Measurements from ENCODE around the gene NAP1L3. TPM values are rescaled to one million over a fixed set of nuclear protein-coding genes. Genes with fewer than 3 reads are reported as not detected.
A peak's percentile ranks its signal among the peaks of the same experiment; 100 is the strongest.

The NAP1L3 gene, protein sequence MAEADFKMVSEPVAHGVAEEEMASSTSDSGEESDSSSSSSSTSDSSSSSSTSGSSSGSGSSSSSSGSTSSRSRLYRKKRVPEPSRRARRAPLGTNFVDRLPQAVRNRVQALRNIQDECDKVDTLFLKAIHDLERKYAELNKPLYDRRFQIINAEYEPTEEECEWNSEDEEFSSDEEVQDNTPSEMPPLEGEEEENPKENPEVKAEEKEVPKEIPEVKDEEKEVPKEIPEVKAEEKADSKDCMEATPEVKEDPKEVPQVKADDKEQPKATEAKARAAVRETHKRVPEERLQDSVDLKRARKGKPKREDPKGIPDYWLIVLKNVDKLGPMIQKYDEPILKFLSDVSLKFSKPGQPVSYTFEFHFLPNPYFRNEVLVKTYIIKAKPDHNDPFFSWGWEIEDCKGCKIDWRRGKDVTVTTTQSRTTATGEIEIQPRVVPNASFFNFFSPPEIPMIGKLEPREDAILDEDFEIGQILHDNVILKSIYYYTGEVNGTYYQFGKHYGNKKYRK
- polyA plus RNA-seq (ENCODE audit: insufficient read length in 4 of 4): 10 to 100 TPM; 13.8 to 19.3 (median 15.8) TPM

DNA sequence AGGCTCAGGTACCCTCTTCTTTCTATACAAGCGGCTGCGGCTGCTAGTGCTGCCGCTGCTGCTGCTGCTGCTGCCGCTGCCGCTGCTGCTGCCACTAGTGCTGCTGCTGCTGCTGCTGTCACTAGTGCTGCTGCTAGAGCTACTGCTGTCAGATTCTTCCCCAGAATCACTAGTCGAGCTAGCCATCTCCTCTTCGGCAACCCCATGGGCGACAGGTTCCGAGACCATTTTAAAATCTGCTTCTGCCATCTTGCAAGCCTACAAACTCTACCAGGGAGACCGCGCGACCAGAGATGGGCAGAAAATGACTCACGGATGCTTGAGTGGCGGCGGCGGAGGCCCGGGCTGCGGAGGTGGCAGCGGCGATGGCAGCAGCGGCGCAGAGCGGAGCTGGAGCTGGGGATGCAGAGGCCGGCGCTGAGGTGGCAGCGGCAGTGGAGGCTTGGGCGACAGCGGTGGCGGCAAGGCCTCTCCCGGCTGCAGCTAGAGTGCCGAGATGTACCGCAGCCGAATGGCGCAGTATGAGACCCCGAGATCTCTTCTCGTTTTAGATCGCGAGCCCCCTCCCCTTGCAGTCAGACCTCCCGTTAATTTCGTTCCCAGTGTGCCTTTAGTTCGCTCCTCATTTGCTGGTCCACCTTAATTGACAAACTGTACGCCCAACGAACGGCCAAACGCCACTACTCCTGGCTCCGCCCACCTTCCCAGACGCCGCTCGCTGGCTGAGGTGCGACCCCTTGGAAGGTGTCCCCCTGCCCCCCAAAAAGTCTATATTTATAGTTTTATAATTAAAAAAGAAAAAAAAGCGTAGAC is at the start of gene NAP1L3:
Gene NAP1L3, minus strand, starts transcription at position 523 of the 813 bp plus-strand sequence. Its CDS starts 274 bp downstream, at position 249.
- DNase-seq (ENCODE audit: low read depth in 4 of 4, low spot score in 3 of 4): peak; percentile 43 to 67 (median 57)

DNA sequence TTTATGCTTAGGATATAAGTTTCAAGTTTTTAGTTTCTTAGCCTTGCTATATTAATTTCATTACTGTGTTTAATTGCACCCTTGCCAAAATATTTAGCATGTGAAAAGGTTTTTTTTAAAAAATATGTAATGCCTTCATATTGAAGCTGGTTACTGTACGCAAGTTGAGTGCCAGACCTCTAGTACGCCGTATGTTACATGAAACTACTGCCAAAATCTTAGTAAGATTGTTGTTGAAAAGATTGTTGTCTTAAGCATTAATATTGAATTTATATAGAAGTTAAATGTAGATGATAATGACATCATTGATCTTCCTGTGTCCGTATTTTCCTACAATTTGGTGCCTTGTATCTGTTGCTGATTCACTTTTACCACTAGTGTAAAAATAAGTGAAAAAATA is 37.7 kb upstream of the NAP1L3 start:
- no peak for DNase-seq (ENCODE audit: low read depth in 4 of 4, low spot score in 3 of 4)

DNA sequence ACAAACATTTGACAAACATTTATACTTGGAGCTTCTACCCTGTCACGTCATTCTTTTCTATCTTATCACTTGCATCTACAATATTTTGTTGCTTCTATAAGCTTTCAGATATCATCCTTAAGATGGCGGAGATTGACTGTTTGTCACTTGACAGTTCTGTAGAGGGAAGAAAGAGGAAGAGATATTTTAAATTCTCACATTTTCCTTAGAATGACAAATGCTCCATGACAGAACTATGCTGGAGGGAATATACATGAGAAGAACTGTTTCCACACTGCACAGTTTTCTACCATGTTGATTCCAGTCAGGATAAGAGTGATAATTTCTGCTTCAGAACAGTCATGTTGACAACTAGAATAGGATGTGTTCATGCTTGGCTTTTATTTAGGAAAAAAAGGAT is 30.3 kb upstream of the NAP1L3 start:
- DNase-seq (ENCODE audit: low read depth in 4 of 4, low spot score in 3 of 4): no peak

DNA sequence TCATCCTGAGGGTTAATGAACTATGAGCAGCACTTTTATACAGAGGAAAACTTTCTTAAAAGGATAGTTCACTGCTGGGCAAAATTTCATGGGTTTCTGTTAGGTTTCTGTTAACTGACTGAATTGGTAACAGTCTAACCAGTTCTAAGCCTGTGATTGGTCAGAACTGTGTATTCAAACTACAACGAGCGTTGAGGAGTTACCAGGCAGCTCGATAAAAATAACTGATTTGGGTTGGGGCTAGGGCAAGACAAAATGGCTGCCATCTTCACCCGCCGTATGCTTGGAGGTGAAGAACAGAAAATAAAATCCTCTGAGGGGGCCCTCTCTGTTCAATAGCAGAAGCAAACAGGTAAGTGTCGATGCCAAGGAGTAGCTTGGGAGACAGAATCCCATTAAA is 22.6 kb upstream of the NAP1L3 start:
- DNase-seq (ENCODE audit: low read depth in 4 of 4, low spot score in 3 of 4): no peak

DNA sequence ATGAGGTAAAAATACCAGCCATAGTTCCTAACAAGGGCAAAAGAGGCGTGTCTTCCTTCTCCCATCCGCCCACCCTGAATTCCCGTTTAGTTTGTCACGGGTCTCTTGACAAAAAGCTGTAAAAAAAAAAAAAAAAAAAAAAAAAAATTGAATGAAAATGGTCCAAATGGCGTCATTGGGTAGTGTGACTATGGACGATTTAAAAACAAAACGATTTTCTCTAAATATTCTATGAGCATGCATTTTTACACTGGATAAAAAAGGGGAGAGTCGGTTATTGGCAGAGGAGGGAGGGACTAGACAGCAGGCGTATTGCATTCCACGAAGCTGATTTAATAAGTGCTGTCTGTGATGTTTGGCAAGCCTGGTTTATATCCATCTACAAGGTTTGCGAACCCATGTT is 492 bp upstream of the NAP1L3 start, which contains the start of gene FAM133A:
Gene FAM133A, plus strand, starts transcription at position 338 of the 403 bp plus-strand sequence. CDS start 35,214 bp downstream, outside the sequence.
- peak in 1 of 4 donors; percentile 10 for DNase-seq (ENCODE audit: low read depth in 4 of 4, low spot score in 3 of 4)

DNA sequence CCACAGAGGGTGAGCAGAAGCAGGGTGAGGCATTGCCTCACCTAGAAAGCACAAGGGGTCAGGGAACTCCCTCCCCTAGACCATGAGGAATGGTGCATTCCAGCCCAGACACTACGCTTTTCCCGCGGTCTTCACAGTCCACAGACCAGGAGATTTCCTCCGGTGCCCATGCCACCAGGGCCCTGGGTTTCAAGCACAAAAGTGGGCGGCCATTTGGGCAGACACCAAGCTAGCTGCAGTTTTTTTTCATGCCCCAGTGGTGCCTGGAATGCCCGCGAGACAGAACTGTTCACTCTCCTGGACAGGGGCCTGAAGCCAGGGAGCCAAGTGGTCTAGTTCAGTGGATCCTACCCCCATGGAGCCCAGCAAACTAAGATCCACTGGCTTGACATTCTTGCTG is 12.8 kb downstream of the NAP1L3 start:
- no peak for DNase-seq (ENCODE audit: low read depth in 4 of 4, low spot score in 3 of 4)

DNA sequence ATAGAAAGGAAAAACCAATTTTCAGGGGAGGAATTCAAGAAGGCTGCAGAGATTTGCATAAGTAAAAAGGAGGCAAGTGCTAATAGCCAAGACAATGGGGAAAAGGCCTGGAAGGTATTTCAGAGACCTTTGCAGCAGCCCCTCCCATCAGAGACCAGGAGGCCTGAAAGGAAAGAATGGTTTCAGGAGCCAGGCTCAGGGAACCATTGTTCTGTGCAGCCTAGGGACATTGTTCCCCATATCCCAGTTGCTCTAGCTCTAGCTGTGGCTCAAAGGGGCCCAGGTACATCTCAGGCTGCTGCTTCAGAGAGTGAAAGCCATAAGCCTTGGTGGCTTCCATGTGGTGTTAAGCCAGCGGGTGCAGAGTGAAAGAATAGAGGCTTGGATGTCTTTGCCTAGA is 24.0 kb downstream of the NAP1L3 start:
- DNase-seq (ENCODE audit: low read depth in 4 of 4, low spot score in 3 of 4): no peak

DNA sequence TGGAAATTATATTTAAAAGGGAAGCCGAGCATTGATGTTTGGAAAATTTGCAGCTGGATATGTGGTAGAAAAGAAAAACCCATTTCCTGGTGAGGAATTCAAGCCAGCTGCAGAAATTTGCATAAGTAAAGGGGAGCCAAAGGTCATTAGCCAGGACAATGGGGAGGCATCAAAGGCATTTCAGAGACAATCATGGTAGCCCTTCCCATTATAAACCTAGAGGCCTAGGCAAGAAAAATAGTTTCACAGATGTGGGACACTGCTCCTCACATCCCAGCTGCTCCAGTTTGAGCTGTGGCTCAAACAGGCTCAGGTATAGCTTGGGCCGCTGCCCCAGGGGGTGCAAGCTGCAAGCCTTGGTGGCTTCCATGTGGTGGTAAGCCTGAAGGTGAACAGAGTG is 35.8 kb downstream of the NAP1L3 start:
- no peak for DNase-seq (ENCODE audit: low read depth in 4 of 4, low spot score in 3 of 4)

Other genes with a start within 250 kb of the NAP1L3 start
- gene FAM133A, start 628 bp upstream of the NAP1L3 start, polyA plus RNA-seq (ENCODE audit: insufficient read length in 4 of 4): under 1 TPM; 0.08 to 0.26 (median 0.11) TPM